K562 (cell line): ENCODE measurements around the gene MATN1. TPM values are rescaled to one million over a fixed set of nuclear protein-coding genes. Genes with fewer than 3 reads are reported as not detected.

Source experiments
- ARNT ChIP-seq, 2 experiments: fragments of 450-650 bp; IDR thresholded peaks; 2 replicates each; pipeline ENCODE4 v1.6.1; 2016; ENCODE audit warnings: mild to moderate bottlenecking in 1 of 2
- ELF2 ChIP-seq: fragments of 250-450 bp; sonication (Bioruptor Pico); IDR thresholded peaks from 2 replicates; pipeline ENCODE4 v1.5.0; 2021; ENCODE audit warnings: mild to moderate bottlenecking
- ESRRB ChIP-seq: fragments of 250-450 bp; sonication (Bioruptor Pico); IDR thresholded peaks from 2 replicates; pipeline ENCODE4 v1.5.0; 2020; ENCODE audit warnings: mild to moderate bottlenecking, moderate library complexity, borderline replicate concordance
- FOXM1 ChIP-seq, 2 experiments: fragments of 450-650 bp in 1 of 2; sonication (generic) in 1 of 2; formaldehyde crosslinking in 1 of 2; IDR thresholded peaks; 2 replicates each; pipeline versions ENCODE4 v1.6.1 to v1.9.0; 2017 to 2022; ENCODE audit warnings: low read depth in 2 of 2, mild to moderate bottlenecking in 2 of 2, missing genetic modification reagents in 1 of 2, moderate library complexity in 1 of 2
- GTF2E2 ChIP-seq: fragments of 200-800 bp; sonication (Bioruptor generic); IDR thresholded peaks from 2 replicates; pipeline ENCODE4 v1.6.1; 2016; ENCODE audit warnings: missing genetic modification characterization, missing compliant biosample characterization
- ZNF174 ChIP-seq: fragments of 250-450 bp; sonication (Bioruptor Pico); IDR thresholded peaks from 2 replicates; pipeline ENCODE4 v1.4.0; 2020; ENCODE audit warnings: mild to moderate bottlenecking
- ZNF311 ChIP-seq: fragments of 250-450 bp; sonication (Bioruptor Pico); IDR thresholded peaks from 2 replicates; pipeline ENCODE4 v1.4.0; 2020; ENCODE audit warnings: mild to moderate bottlenecking, moderate library complexity
- ZNF431 ChIP-seq: sonication (generic); formaldehyde crosslinking; IDR thresholded peaks from 2 replicates; pipeline ENCODE4 v1.8.0; 2022; ENCODE audit warnings: mild to moderate bottlenecking, missing genetic modification reagents
- ZNF583 ChIP-seq: fragments of 250-450 bp; sonication (Bioruptor Pico); IDR thresholded peaks from 2 replicates; pipeline ENCODE4 v1.4.0; 2020
- ZNF75A ChIP-seq: fragments of 450-650 bp; formaldehyde crosslinking; IDR thresholded peaks from 2 replicates; pipeline ENCODE4 v1.4.0; 2020; ENCODE audit warnings: mild to moderate bottlenecking
- ZSCAN32 ChIP-seq: fragments of 450-650 bp; formaldehyde crosslinking; IDR thresholded peaks from 2 replicates; pipeline ENCODE4 v1.4.0; 2020; ENCODE audit warnings: mild to moderate bottlenecking, moderate library complexity
- polyA plus RNA-seq, 8 experiments: library from polyadenylated mRNA; depleted of rRNA in 4 of 8; stranded (reverse) in 5 of 8; unstranded in 3 of 8; fragments of >200 nt; fragmentation: Nextera tagmentation in 2 of 8; fragmentation: Illumina TruSeq in 1 of 8; extraction: Ambion mirVana in 2 of 8; extraction: Trizol in 1 of 8; gene quantifications; 2 replicates each; pipeline versions ENCODE4 v1.2.1 to v1.2.3, GENCODE V29; 2011 to 2014; ENCODE audit warnings: inconsistent platforms in 1 of 8, missing spikeins in 1 of 8
- total RNA-seq, 7 experiments: library from RNA; depleted of rRNA in 6 of 7; stranded (reverse); fragments of >200 nt in 6 of 7; fragmentation: Illumina TruSeq in 2 of 7; extraction: Trizol in 2 of 7; gene quantifications; 2 replicates each; pipeline versions ENCODE4 v1.2.1 to v1.2.3, GENCODE V29; 2011 to 2021; ENCODE audit warnings: low replicate concordance in 1 of 7
- TF ChIP-seq, protein P1 (sequence below): fragments of 250-450 bp; sonication (Bioruptor Pico); IDR thresholded peaks from 2 replicates; pipeline ENCODE4 v1.8.0; 2022; ENCODE audit warnings: moderate library complexity, mild to moderate bottlenecking, inconsistent platforms
- TF ChIP-seq, protein P2 (sequence below): fragments of 250-450 bp; sonication (Bioruptor Pico); IDR thresholded peaks from 2 replicates; pipeline ENCODE4 v1.5.0; 2021
- TF ChIP-seq, protein P3 (sequence below): sonication (generic); formaldehyde crosslinking; IDR thresholded peaks from 2 replicates; pipeline ENCODE4 v1.8.1; 2023; ENCODE audit warnings: mild to moderate bottlenecking, missing genetic modification reagents
- TF ChIP-seq, protein P4 (sequence below), 2 experiments: fragments of 450-650 bp; formaldehyde crosslinking in 1 of 2; IDR thresholded peaks; 2 replicates each; pipeline versions ENCODE4 v1.4.0 to v1.6.1; 2014 to 2020; ENCODE audit warnings: mild to moderate bottlenecking in 2 of 2, borderline replicate concordance in 1 of 2, low read depth in 1 of 2

MATN1 gene
- total and polyA plus RNA-seq, 9 of the 15 experiments (the other 6 are each of a cell fraction or from before 2014, with no cell fraction given), result 0.10 to 2.3 (median 1.2) TPM

DNA sequence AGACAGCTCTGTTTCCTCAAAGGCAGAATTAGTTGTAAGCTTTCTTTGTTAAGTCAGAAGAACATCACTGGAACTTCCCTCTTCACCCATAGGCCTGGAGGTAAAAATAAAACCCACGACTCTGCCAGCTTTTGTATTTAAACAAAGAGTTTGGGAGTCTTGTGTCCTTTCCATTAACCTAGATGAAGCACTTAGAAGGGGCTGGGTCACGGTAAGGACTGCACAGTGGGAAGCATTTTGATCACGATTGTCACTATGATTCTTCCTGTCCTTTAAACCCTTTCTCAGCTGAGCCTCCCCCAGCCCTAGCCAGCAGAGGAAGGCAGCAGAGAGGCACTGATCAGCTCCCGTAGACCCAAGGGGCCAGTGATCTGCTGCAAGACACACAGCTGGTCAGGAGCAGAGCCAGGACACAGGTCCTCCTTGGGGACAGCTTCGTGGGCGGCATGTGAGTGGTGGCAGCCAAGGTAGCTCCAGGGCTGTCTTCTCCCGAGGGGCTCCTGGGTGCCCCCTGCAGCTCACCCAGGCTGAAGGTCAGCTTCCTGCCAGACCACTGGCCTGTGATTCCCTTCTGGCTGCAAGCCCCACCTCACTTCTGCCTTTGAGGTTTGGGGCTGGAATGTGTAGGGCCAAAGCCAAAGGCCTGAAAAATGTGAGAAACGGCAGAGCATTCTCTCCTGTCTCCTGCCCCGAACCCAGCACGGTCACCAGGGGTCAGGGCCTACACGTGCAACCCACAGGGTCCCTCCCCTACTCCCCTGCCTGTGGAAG is 38.2 kb upstream of the MATN1 start (continued):
- TF ChIP-seq, protein P1, sequence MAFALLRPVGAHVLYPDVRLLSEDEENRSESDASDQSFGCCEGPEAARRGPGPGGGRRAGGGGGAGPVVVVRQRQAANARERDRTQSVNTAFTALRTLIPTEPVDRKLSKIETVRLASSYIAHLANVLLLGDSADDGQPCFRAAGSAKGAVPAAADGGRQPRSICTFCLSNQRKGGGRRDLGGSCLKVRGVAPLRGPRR, result peak; percentile 16
- TF ChIP-seq ELF2 (CRISPR knock-in tag) (peak; percentile 71; the same call in 1 of the 2 replicates), ZNF75A (CRISPR knock-in tag) (0 out of 2 replicates have a peak, but pooled peaks have one; percentile 50), ZSCAN32 (peak; percentile 26; the same call in 1 of the 2 replicates), ZNF174 (CRISPR knock-in tag) (peak; percentile 20; the same call in 1 of the 2 replicates), ESRRB (no peak), FOXM1 (IDR thresholded peaks at IDR 0.05; ENCODE audit: low read depth) (no peak), FOXM1 (CRISPR knock-in tag; IDR thresholded peaks at IDR 0.05; ENCODE audit: low read depth) (no peak), ARNT (IDR thresholded peaks at IDR 0.05) (0 out of 4 replicates have a peak, but pooled peaks of 1 of the 2 experiments have one; percentile 0), ZNF583 (CRISPR knock-in tag) (peak; percentile 94), ZNF311 (CRISPR knock-in tag) (peak; percentile 54; the same call in 1 of the 2 replicates), ZNF431 (CRISPR knock-in tag) (0 out of 2 replicates have a peak, but pooled peaks have one; percentile 21), GTF2E2 (tag) (peak; percentile 77; the same call in 1 of the 2 replicates)
- TF ChIP-seq, protein P2, sequence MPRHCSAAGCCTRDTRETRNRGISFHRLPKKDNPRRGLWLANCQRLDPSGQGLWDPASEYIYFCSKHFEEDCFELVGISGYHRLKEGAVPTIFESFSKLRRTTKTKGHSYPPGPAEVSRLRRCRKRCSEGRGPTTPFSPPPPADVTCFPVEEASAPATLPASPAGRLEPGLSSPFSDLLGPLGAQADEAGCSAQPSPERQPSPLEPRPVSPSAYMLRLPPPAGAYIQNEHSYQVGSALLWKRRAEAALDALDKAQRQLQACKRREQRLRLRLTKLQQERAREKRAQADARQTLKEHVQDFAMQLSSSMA (CRISPR knock-in tag), result 0 out of 2 replicates have a peak, but pooled peaks have one; percentile 72
- TF ChIP-seq, protein P3, sequence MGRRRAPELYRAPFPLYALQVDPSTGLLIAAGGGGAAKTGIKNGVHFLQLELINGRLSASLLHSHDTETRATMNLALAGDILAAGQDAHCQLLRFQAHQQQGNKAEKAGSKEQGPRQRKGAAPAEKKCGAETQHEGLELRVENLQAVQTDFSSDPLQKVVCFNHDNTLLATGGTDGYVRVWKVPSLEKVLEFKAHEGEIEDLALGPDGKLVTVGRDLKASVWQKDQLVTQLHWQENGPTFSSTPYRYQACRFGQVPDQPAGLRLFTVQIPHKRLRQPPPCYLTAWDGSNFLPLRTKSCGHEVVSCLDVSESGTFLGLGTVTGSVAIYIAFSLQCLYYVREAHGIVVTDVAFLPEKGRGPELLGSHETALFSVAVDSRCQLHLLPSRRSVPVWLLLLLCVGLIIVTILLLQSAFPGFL, result no peak
- TF ChIP-seq, protein P4, sequence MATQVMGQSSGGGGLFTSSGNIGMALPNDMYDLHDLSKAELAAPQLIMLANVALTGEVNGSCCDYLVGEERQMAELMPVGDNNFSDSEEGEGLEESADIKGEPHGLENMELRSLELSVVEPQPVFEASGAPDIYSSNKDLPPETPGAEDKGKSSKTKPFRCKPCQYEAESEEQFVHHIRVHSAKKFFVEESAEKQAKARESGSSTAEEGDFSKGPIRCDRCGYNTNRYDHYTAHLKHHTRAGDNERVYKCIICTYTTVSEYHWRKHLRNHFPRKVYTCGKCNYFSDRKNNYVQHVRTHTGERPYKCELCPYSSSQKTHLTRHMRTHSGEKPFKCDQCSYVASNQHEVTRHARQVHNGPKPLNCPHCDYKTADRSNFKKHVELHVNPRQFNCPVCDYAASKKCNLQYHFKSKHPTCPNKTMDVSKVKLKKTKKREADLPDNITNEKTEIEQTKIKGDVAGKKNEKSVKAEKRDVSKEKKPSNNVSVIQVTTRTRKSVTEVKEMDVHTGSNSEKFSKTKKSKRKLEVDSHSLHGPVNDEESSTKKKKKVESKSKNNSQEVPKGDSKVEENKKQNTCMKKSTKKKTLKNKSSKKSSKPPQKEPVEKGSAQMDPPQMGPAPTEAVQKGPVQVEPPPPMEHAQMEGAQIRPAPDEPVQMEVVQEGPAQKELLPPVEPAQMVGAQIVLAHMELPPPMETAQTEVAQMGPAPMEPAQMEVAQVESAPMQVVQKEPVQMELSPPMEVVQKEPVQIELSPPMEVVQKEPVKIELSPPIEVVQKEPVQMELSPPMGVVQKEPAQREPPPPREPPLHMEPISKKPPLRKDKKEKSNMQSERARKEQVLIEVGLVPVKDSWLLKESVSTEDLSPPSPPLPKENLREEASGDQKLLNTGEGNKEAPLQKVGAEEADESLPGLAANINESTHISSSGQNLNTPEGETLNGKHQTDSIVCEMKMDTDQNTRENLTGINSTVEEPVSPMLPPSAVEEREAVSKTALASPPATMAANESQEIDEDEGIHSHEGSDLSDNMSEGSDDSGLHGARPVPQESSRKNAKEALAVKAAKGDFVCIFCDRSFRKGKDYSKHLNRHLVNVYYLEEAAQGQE (IDR thresholded peaks at IDR 0.05; ENCODE audit: borderline replicate concordance), result peak; percentile 64
- TF ChIP-seq, protein P4 (CRISPR knock-in tag; IDR thresholded peaks at IDR 0.05; ENCODE audit: low read depth), result peak; percentile 56; the same call in 1 of the 2 replicates
